CD4-positive, alpha-beta T cell treated with Interleukin-6 for 4 hours (primary cell): ENCODE results near the gene SPTA1.

Experiments used
- DNase-seq: peaks from one replicate; pipeline ENCODE4 v3.0.0-alpha.2; 2020; ENCODE audit warnings: mixed read lengths

Gene SPTA1

GRCh38 chr1:158564608-158565007, 121.9 kb downstream of the SPTA1 start:
- DNase-seq: no peak

GRCh38 chr1:158563853-158564252, 122.7 kb downstream of the SPTA1 start:
- DNase-seq: no peak
